GM12878 (cell line): ENCODE results near the gene ZCCHC3. TPM values are rescaled to one million over a fixed set of nuclear protein-coding genes. Genes with fewer than 3 reads are reported as not detected.

Source experiments
- ATAC-seq: fragments of 200-7000 bp; cut with Tn5 transposase; 3 replicates; pipeline ENCODE4 v1.9.1; 2020; ENCODE audit warnings: mild to moderate bottlenecking, moderate library complexity
- BruUV-seq: library from RNA; stranded (reverse); fragments of 400-500 nt; replicated peaks from 2 replicates; lab custom pipeline; 2021; lab: Mats Ljungman, UMichigan
- CTCF ChIA-PET: fragments of 300-600 bp; sonication (Branson Sonifier 250); formaldehyde crosslinking; extraction: SDS; loops from one replicate; lab custom pipeline; 2021; ENCODE audit warnings: inconsistent platforms; lab: Yijun Ruan, JAX
- POLR2A ChIA-PET: fragments of 350-600 bp; formaldehyde crosslinking; extraction: SDS; loops from one replicate; lab custom pipeline; 2021; ENCODE audit warnings: inconsistent platforms; lab: Charles Lee
- RAD21 ChIA-PET: fragments of 300-600 bp; sonication (Branson Sonifier 250); formaldehyde crosslinking; loops from one replicate; lab custom pipeline; 2023; ENCODE audit warnings: antibody characterized with exemption; ENCODE audit not compliant: unreplicated experiment; lab: Charles Lee
- SMC1A ChIA-PET: fragments of 300-600 bp; sonication (Branson Sonifier 250); formaldehyde crosslinking; loops from one replicate; lab custom pipeline; 2023; ENCODE audit not compliant: unreplicated experiment, uncharacterized antibody; lab: Charles Lee
- DNase-seq: peaks from one replicate; pipeline ENCODE4 v3.0.0-alpha.2; 2011; ENCODE audit warnings: low read depth, low spot score
- FAIRE-seq: peaks from 3 replicates; lab custom pipeline; 2011; peaks lifted over from hg19 to GRCh38; lab: Jason Lieb, UNC
- H2AFZ ChIP-seq: 2 replicates; pipeline ENCODE4 v1.6.0; 2011; ENCODE audit warnings: low read depth, low read length, control low read depth; ENCODE audit not compliant: control insufficient read depth
- H3K27ac ChIP-seq: 2 replicates; pipeline ENCODE4 v1.5.1; 2011; ENCODE audit warnings: control low read depth; ENCODE audit not compliant: control insufficient read depth, insufficient read depth
- H3K27me3 ChIP-seq, 2 experiments: replicated peaks in 1 of 2; 2 replicates each; pipeline versions ENCODE4 v1.6.0 to v1.6.1; 2011; ENCODE audit warnings: low read length in 1 of 2; ENCODE audit not compliant: control insufficient read depth in 2 of 2, insufficient read depth in 2 of 2
- H3K36me3 ChIP-seq, 2 experiments: 2 replicates each; pipeline ENCODE4 v1.5.1; 2011; ENCODE audit warnings: low read length in 1 of 2; ENCODE audit not compliant: control insufficient read depth in 2 of 2, insufficient read depth in 2 of 2
- H3K4me1 ChIP-seq: 2 replicates; pipeline ENCODE4 v1.6.1; 2011; ENCODE audit warnings: mild to moderate bottlenecking, low read length, moderate library complexity, mixed read lengths; ENCODE audit not compliant: control insufficient read depth, insufficient read depth
- H3K4me2 ChIP-seq: 2 replicates; pipeline ENCODE4 v1.6.0; 2011; ENCODE audit warnings: control low read depth; ENCODE audit not compliant: control insufficient read depth, insufficient read depth
- H3K4me3 ChIP-seq: fragments of 200-600 bp; sonication (generic); 2 replicates; pipeline ENCODE4 v1.5.1; 2016
- H3K79me2 ChIP-seq: 2 replicates; pipeline ENCODE4 v1.6.0; 2011; ENCODE audit warnings: low read length; ENCODE audit not compliant: control insufficient read depth, insufficient read depth
- H3K9ac ChIP-seq: 2 replicates; pipeline ENCODE4 v1.8.0; 2011; ENCODE audit warnings: low read length, control low read depth, mixed read lengths; ENCODE audit not compliant: control insufficient read depth, insufficient read depth
- H3K9me3 ChIP-seq: replicated peaks from 3 replicates; pipeline ENCODE4 v1.5.1; 2011; ENCODE audit warnings: mild to moderate bottlenecking, low read length; ENCODE audit not compliant: control insufficient read depth, insufficient read depth
- H4K20me1 ChIP-seq: 2 replicates; pipeline ENCODE4 v1.6.0; 2011; ENCODE audit not compliant: control insufficient read depth, insufficient read depth
- CHD2 ChIP-seq: IDR thresholded peaks from 2 replicates; pipeline ENCODE4 v1.6.1; 2011; ENCODE audit warnings: low read depth, low read length, improper control_type of control experiment, borderline replicate concordance
- IRF5 ChIP-seq: fragments of 450-650 bp; IDR thresholded peaks from 2 replicates; pipeline ENCODE4 v1.6.1; 2017; ENCODE audit warnings: borderline replicate concordance
- LARP7 ChIP-seq: fragments of 450-650 bp; IDR thresholded peaks from 2 replicates; pipeline ENCODE4 v1.6.1; 2017; ENCODE audit warnings: mild to moderate bottlenecking
- REST ChIP-seq: IDR thresholded peaks from 2 replicates; pipeline ENCODE4 v1.6.1; 2012; ENCODE audit warnings: mild to moderate bottlenecking, low read depth, low read length
- STAT3 ChIP-seq: IDR thresholded peaks from 2 replicates; pipeline ENCODE4 v1.6.1; 2011; ENCODE audit warnings: low read depth, low read length, improper control_type of control experiment
- ZNF274 ChIP-seq: IDR thresholded peaks from one replicate; pipeline ENCODE4 v1.8.0; 2011; ENCODE audit not compliant: insufficient read length, insufficient read depth
- ZSCAN29 ChIP-seq: fragments of 450-650 bp; IDR thresholded peaks from 2 replicates; pipeline ENCODE4 v1.6.1; 2017; ENCODE audit warnings: mild to moderate bottlenecking, moderate library complexity
- whole genome bisulfite sequencing: methylation state at CpG from one replicate; pipeline ENCODE4 v1.1.6; 2016; ENCODE audit warnings: low lambda C conversion rate; ENCODE audit not compliant: insufficient replicate concordance, insufficient coverage; ENCODE audit errors: missing lambda C conversion rate; 5-methylcytosine and 5-hydroxymethylcytosine counted together
- in situ Hi-C: fragments of 300-500 bp; cut with MboI; formaldehyde crosslinking; loops from 9 replicates; pipeline ENCODE4 v1.14.3; 2018; ENCODE audit warnings: mixed read lengths
- intact Hi-C: fragments of 100-400 bp; cut with micrococcal nuclease; formaldehyde crosslinking; loops from one replicate; pipeline ENCODE4 v1.14.2; 2022; ENCODE audit not compliant: unreplicated experiment
- polyA plus RNA-seq, 11 experiments: library from polyadenylated mRNA; depleted of rRNA in 4 of 11; unstranded in 6 of 11; stranded (reverse) in 5 of 11; fragments of >200 nt; fragmentation: Nextera tagmentation in 4 of 11; fragmentation: Illumina TruSeq in 1 of 11; extraction: Ambion mirVana in 4 of 11; extraction: Trizol in 1 of 11; gene quantifications; 1 replicate in 1 of 11; 2 replicates in 10 of 11; pipeline versions ENCODE4 v1.2.1 to v1.2.3, GENCODE V29; 2011 to 2016; ENCODE audit warnings: inconsistent platforms in 2 of 11, missing spikeins in 2 of 11, low read depth in 1 of 11
- total RNA-seq, 4 experiments: library from RNA; depleted of rRNA in 3 of 4; stranded (reverse); fragments of >200 nt in 3 of 4; fragmentation: Illumina TruSeq in 1 of 4; extraction: Trizol in 1 of 4; gene quantifications; 2 replicates each; pipeline versions ENCODE4 v1.2.1 to v1.2.3, GENCODE V29; 2013 to 2021

The ZCCHC3 gene
- total and polyA plus RNA-seq, 10 of the 15 experiments (the other 5 are each of a cell fraction or from before 2014, with no cell fraction given), result 5.3 to 36.1 (median 17.2) TPM

GRCh38 chr20:294602-295001, 2.8 kb upstream of the ZCCHC3 start:
- no peak overlapping the region for H3K9ac ChIP-seq
- peaks cover 13% of the 10 kb centered on the region for H3K4me1 ChIP-seq
- in situ Hi-C loops, result no loop called here
- ChIA-PET SMC1A (no interaction called here), CTCF (interaction anchor here (0.5 to 0.6 kb wide), 2 partner anchors 36 to 60 kb away, joined by 3 read pairs; no protein-coding TSS in a partner anchor), POLR2A (no interaction called here), RAD21 (no interaction called here)
- peaks cover 3% of the 10 kb centered on the region; the same call in 1 of the 2 replicates for H4K20me1 ChIP-seq
- no peak overlapping the region for H3K27ac ChIP-seq
- H3K9me3 ChIP-seq, result no peaks in the 10 kb centered on the region
- peaks cover 30% of the 10 kb centered on the region for H3K79me2 ChIP-seq
- ATAC-seq (no peak), DNase-seq (no peak), FAIRE-seq (no peak)
- WGBS, result 77% methylated on average over 5 of the region's 5 CpGs
- no TSS peak for BruUV-seq
- no peak overlapping the region for H2AFZ ChIP-seq
- H3K27me3 ChIP-seq, result no peaks in the 10 kb centered on the region
- no peak overlapping the region for H3K4me2 ChIP-seq
- TF ChIP-seq ZNF274 (no peak), CHD2 (no peak), IRF5 (no peak), REST (no peak), ZSCAN29 (no peak), STAT3 (no peak), LARP7 (no peak)
- intact Hi-C loops, result no loop called here
- H3K4me3 ChIP-seq, result no peak overlapping the region
- no peaks in the 10 kb centered on the region; a peak in 1 of 4 replicates for H3K36me3 ChIP-seq
